Measurements from ENCODE around the gene HEYL. TPM values are rescaled to one million over a fixed set of nuclear protein-coding genes. Genes with fewer than 3 reads are reported as not detected.

The HEYL gene
- total RNA-seq, 2 donors from 2014 or later: 2.6 to 51.9 TPM

DNA sequence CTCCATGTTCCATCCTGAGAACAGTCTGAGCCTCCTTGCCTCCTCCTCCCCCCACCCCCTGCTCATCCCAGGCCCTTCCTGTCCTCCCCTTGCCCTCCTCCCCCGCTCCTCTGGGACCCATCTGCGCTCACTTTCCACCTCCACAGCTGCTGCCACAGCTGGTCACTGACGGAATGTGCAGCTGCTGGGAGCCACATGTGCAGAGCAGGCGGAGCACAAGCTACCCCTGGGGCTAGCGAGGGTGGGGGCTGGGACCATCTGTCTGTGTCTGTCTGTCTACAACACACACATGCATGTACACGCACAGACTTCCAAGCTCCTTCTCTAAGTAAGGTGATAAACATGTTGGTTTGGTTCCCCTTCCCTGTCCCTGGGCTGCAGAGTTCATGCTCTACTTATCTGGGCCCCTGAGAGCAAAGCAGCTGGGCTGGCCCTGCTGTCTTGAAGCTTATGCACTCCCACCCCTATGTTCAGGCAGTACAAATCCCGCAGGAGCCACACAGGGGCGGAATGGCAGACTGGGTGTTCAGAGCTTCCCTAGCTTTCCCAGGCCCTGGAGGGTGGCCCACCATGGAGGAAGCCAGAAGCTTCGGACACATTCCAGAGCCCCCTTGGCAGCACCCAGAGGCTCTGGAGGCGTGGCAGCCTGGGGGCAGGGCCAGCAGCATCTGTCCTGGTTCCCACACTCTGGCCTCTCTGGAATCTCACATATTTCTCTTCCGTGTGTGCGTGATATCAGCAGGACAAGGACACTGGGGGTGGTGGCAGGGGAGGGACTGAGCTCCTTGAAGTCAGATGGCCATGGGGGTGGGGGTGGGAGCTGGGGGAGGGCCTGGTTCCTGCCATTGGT is 7.0 kb upstream of the HEYL start:
- WGBS: 42% methylated on average over 10 of the region's 12 CpGs
- no peak for DNase-seq (ENCODE audit: low spot score)

DNA sequence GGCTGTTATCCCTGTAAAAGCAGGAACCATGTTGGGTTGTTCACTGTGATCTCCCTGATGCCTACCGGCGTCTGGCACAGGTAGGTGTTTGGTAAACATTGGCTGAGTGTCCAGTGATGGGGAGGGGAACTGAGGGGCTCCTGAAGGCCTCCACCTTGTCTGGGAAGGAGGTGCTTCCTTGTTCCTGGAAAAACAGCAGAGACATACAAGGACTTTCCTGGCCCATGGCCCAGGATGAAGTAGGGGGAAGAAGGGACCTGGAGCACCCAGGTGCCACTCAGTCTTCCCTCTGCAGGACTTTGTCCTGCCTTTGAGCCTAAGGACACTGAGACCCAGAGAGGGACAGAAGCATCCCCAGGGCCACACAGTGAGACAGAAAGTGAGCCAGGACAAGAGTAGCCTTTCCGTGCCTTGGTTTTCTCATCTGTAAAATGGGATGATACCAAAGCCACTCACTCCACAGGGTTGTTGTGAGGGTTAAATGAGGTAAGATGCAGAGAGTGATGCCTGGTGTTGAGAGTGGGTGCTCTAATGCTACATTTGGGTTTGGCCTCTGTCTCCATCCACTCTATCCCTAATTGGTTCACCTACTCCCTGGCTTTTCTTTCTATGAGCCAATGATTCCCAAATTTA is 6.1 kb upstream of the HEYL start:
- intact Hi-C loops (cut with DNase I): no loop called here
- H3K27ac ChIP-seq: no peak overlapping the region

More for the DNA sequence above, 7.0 kb upstream of the HEYL start:
- H3K4me3 ChIP-seq: no peak overlapping the region
- TF ChIP-seq POLR2AphosphoS5 (IDR thresholded peaks at IDR 0.05): no peak
- TF ChIP-seq POLR2A (IDR thresholded peaks at IDR 0.05): no peak
- TF ChIP-seq, protein P1, sequence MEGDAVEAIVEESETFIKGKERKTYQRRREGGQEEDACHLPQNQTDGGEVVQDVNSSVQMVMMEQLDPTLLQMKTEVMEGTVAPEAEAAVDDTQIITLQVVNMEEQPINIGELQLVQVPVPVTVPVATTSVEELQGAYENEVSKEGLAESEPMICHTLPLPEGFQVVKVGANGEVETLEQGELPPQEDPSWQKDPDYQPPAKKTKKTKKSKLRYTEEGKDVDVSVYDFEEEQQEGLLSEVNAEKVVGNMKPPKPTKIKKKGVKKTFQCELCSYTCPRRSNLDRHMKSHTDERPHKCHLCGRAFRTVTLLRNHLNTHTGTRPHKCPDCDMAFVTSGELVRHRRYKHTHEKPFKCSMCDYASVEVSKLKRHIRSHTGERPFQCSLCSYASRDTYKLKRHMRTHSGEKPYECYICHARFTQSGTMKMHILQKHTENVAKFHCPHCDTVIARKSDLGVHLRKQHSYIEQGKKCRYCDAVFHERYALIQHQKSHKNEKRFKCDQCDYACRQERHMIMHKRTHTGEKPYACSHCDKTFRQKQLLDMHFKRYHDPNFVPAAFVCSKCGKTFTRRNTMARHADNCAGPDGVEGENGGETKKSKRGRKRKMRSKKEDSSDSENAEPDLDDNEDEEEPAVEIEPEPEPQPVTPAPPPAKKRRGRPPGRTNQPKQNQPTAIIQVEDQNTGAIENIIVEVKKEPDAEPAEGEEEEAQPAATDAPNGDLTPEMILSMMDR (IDR thresholded peaks at IDR 0.05): no peak
- intact Hi-C loops (cut with DNase I): no loop called here
- H3K27ac ChIP-seq: peak overlapping the region; percentile 13 to 58
- H3K36me3 ChIP-seq: no peaks in the 10 kb centered on the region
- H3K4me1 ChIP-seq (replicated peaks): no peaks in the 10 kb centered on the region
- H3K9me3 ChIP-seq: no peaks in the 10 kb centered on the region
- H3K27me3 ChIP-seq (replicated peaks; ENCODE audit: insufficient read depth): no peaks in the 10 kb centered on the region

DNA sequence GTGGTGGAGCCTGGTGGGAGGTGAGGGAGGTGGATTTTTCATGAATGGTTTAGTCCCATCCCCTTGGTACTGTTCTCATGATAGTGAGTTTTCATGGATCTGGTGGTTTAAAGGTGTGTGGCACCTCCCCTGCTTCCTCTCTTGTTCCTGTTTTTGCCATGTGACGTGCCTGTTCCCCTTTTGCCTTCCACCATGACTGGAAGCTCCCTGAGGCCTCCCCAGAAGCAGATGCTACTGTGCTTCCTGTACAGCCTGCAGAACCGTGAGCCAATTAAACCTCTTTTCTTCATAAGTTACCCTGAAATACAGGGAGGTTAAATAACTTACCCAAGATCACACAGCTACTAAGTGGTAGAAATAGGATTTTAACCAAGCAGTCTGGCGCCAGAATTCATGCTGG is 4.3 kb upstream of the HEYL start:
- no peaks in the 10 kb centered on the region for H3K36me3 ChIP-seq
- no peaks in the 10 kb centered on the region for H3K27me3 ChIP-seq (replicated peaks; ENCODE audit: insufficient read depth)
- H3K9me3 ChIP-seq: no peaks in the 10 kb centered on the region
- no peaks in the 10 kb centered on the region for H3K4me1 ChIP-seq (replicated peaks)
- intact Hi-C loops (cut with DNase I): no loop called here
- H3K4me3 ChIP-seq: no peak overlapping the region
- DNase-seq (ENCODE audit: low spot score): no peak
- TF ChIP-seq POLR2AphosphoS5 (IDR thresholded peaks at IDR 0.05): no peak
- TF ChIP-seq, protein P1 (IDR thresholded peaks at IDR 0.05): no peak
- TF ChIP-seq POLR2A (IDR thresholded peaks at IDR 0.05): no peak
- H3K27ac ChIP-seq: no peak overlapping the region
- 91% methylated on average over 3 of the region's 3 CpGs for WGBS

More for the DNA sequence above, 6.1 kb upstream of the HEYL start:
- H3K4me3 ChIP-seq: no peak overlapping the region
- no peaks in the 10 kb centered on the region for H3K36me3 ChIP-seq
- TF ChIP-seq POLR2A (IDR thresholded peaks at IDR 0.05): no peak
- TF ChIP-seq, protein P1 (IDR thresholded peaks at IDR 0.05): no peak
- no peak for TF ChIP-seq POLR2AphosphoS5 (IDR thresholded peaks at IDR 0.05)
- no peaks in the 10 kb centered on the region for H3K27me3 ChIP-seq (replicated peaks; ENCODE audit: insufficient read depth)
- H3K9me3 ChIP-seq: no peaks in the 10 kb centered on the region
- no peak for DNase-seq (ENCODE audit: low spot score)
- no peaks in the 10 kb centered on the region for H3K4me1 ChIP-seq (replicated peaks)
- 79% methylated on average over 3 of the region's 3 CpGs for WGBS

DNA sequence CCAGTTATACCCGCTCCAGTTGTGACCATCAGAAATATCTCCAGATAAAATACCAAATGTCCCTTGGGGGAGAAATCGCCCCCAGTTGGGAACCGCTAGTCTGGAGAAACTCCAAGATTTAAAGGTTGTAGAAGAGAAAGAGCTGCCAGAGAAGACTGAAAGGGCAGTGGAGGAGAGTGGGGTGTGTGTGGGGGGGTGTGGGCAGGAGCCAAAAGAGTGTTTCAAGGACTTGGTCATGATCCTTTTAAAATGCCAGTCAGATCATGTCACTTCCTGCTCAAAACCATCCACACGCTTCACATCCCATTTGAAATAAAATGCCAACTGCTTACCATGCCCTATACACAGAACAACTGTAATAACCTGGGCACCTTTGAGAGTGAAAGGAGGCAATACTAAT is 3.4 kb upstream of the HEYL start:
- no peaks in the 10 kb centered on the region for H3K9me3 ChIP-seq
- DNase-seq (ENCODE audit: low spot score): no peak
- H3K4me3 ChIP-seq: no peak overlapping the region
- H3K27ac ChIP-seq: no peak overlapping the region
- H3K36me3 ChIP-seq: no peaks in the 10 kb centered on the region
- intact Hi-C loops (cut with DNase I): no loop called here
- H3K4me1 ChIP-seq (replicated peaks): no peaks in the 10 kb centered on the region
- 68% methylated on average over 4 of the region's 4 CpGs for WGBS
- no peaks in the 10 kb centered on the region for H3K27me3 ChIP-seq (replicated peaks; ENCODE audit: insufficient read depth)
- no peak for TF ChIP-seq POLR2A (IDR thresholded peaks at IDR 0.05)
- TF ChIP-seq, protein P1 (IDR thresholded peaks at IDR 0.05): no peak
- no peak for TF ChIP-seq POLR2AphosphoS5 (IDR thresholded peaks at IDR 0.05)
